Activated T-helper 1 cell treated with Interleukin-2 at 50 U/mL for 16 hours (primary cell): ENCODE measurements around the gene IFNGR2.
"Not testable (repeated sequence)": the region's sequence is repeated elsewhere in the genome, so short reads cannot be mapped to it uniquely, and the experiment has no call there.

Source experiments
- DNase-seq: peaks from one replicate; pipeline ENCODE4 v3.0.0-alpha.2; 2020; ENCODE audit warnings: low read depth

Gene IFNGR2

GRCh38 chr21:33403128-33403785 lies at the start of gene IFNGR2:
Gene IFNGR2, plus strand, starts transcription at chr21:33403413. Its CDS starts 131 bp downstream, at chr21:33403544.
- peak; percentile 41 for DNase-seq

- DNase-seq: no peak
Measured at GRCh38 chr21:33355355-33355754, 47.9 kb upstream of the IFNGR2 start.

- no peak for DNase-seq
Measured at GRCh38 chr21:33355996-33356395, 47.2 kb upstream of the IFNGR2 start.

GRCh38 chr21:33357177-33357576 lies 46.0 kb upstream of the IFNGR2 start:
- no peak for DNase-seq

GRCh38 chr21:33359446-33359845 lies 43.8 kb upstream of the IFNGR2 start:
- DNase-seq: no peak

- no peak for DNase-seq
Measured at GRCh38 chr21:33360281-33360680, 42.9 kb upstream of the IFNGR2 start.

GRCh38 chr21:33360881-33361602 lies 42.2 kb upstream of the IFNGR2 start:
- peak; percentile 76 for DNase-seq

GRCh38 chr21:33362044-33362555 lies 41.1 kb upstream of the IFNGR2 start:
- peak; percentile 52 for DNase-seq

GRCh38 chr21:33363911-33364609 lies 39.2 kb upstream of the IFNGR2 start:
- DNase-seq: not testable (repeated sequence)

GRCh38 chr21:33364830-33365229 lies 38.4 kb upstream of the IFNGR2 start:
- DNase-seq: no peak

- DNase-seq: no peak
Measured at GRCh38 chr21:33367309-33367973, 35.8 kb upstream of the IFNGR2 start.

GRCh38 chr21:33368124-33368523 lies 35.1 kb upstream of the IFNGR2 start:
- no peak for DNase-seq

GRCh38 chr21:33368576-33368975 lies 34.6 kb upstream of the IFNGR2 start:
- no peak for DNase-seq

GRCh38 chr21:33369586-33369985 lies 33.6 kb upstream of the IFNGR2 start:
- no peak for DNase-seq

GRCh38 chr21:33370305-33370704 lies 32.9 kb upstream of the IFNGR2 start:
- no peak for DNase-seq

- DNase-seq: no peak
Measured at GRCh38 chr21:33371366-33371765, 31.8 kb upstream of the IFNGR2 start.

- DNase-seq: no peak
Measured at GRCh38 chr21:33372582-33372981, 30.6 kb upstream of the IFNGR2 start.

- DNase-seq: no peak
Measured at GRCh38 chr21:33373451-33373850, 29.8 kb upstream of the IFNGR2 start.

- DNase-seq: no peak
Measured at GRCh38 chr21:33374080-33374449, 29.1 kb upstream of the IFNGR2 start.

GRCh38 chr21:33374450-33375096 lies 28.6 kb upstream of the IFNGR2 start:
- DNase-seq: peak; percentile 26

- no peak for DNase-seq
Measured at GRCh38 chr21:33375101-33375644, 28.0 kb upstream of the IFNGR2 start.
